ENCODE data around the gene SHCBP1L.

DNA sequence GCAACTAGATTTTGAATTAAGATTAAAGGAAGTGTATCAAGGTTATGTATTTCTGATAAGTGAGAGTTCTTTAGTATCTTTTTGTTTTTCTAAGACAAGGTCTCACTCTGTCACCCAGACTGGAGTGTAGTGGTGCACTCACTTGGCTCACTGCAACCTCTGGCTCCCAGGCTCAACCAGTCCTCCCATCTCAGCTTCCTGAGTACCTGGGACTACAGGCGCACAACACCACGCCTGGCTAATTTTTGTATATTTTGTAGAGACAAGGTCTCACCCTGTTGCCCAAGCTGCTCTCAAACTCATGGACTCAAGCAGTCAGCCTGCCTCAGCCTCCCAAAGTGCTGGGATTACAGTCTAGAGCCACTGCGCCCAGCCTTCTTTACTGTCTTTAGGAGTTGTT lies 80.1 kb downstream of the SHCBP1L start:
- TF ChIP-seq POLR2A (IDR thresholded peaks at IDR 0.05) (no peak), CTCF (IDR thresholded peaks at IDR 0.05) (no peak)

All from heart left ventricle (tissue), 13 donors.